CD4-positive, alpha-beta T cell (primary cell): Measurements from ENCODE around the gene PRAMEF12. TPM values are rescaled to one million over a fixed set of nuclear protein-coding genes. Genes with fewer than 3 reads are reported as not detected.

Source experiments
- ATAC-seq: fragments of 200-7000 bp; cut with Tn5 transposase; one replicate; pipeline ENCODE4 v1.10.0; 2022; ENCODE audit warnings: mild to moderate bottlenecking; ENCODE audit not compliant: poor library complexity
- CTCF ChIA-PET: fragments of 350-600 bp; sonication (Branson Sonifier 250); formaldehyde crosslinking; loops from one replicate; lab custom pipeline; 2021; ENCODE audit warnings: antibody characterized with exemption, inconsistent platforms; lab: Charles Lee
- POLR2A ChIA-PET: fragments of 350-600 bp; sonication (Branson Sonifier 250); formaldehyde crosslinking; loops from one replicate; lab custom pipeline; 2021; ENCODE audit warnings: antibody characterized with exemption, inconsistent platforms; lab: Charles Lee
- DNase-seq, 14 experiments: peaks; one replicate each; pipeline ENCODE4 v3.0.0-alpha.2; 2013 to 2020; ENCODE audit warnings: mixed read lengths in 2 of 14
- H3K27ac ChIP-seq, 2 donors: one replicate each; pipeline versions ENCODE4 v1.5.1 to v1.7.0; 2013; ENCODE audit warnings: low read length in 2 of 2, low read depth in 1 of 2, mild to moderate bottlenecking in 1 of 2
- H3K27me3 ChIP-seq, 2 experiments: 1 replicate in 1 of 2; 2 replicates in 1 of 2; pipeline versions ENCODE4 v1.6.1 to v1.7.0; 2013; ENCODE audit warnings: low read length in 2 of 2, control low read depth in 1 of 2, mild to moderate bottlenecking in 1 of 2, moderate library complexity in 1 of 2; ENCODE audit not compliant: insufficient read depth in 2 of 2, control insufficient read depth in 1 of 2
- H3K36me3 ChIP-seq: one replicate; pipeline ENCODE4 v1.6.1; 2013; ENCODE audit warnings: low read length, control low read depth; ENCODE audit not compliant: insufficient read depth
- H3K4me1 ChIP-seq: one replicate; pipeline ENCODE4 v1.6.1; 2013; ENCODE audit warnings: low read length, control low read depth; ENCODE audit not compliant: insufficient read depth
- H3K4me3 ChIP-seq: one replicate; pipeline ENCODE4 v1.5.1; 2013; ENCODE audit warnings: mild to moderate bottlenecking, low read length, moderate library complexity
- H3K9me3 ChIP-seq, 2 experiments: 1 replicate in 1 of 2; 2 replicates in 1 of 2; pipeline versions ENCODE4 v1.6.1 to v1.7.0; 2013; ENCODE audit warnings: low read length in 2 of 2, mild to moderate bottlenecking in 2 of 2, control low read depth in 1 of 2, moderate library complexity in 1 of 2; ENCODE audit not compliant: control insufficient read depth in 1 of 2, insufficient read depth in 1 of 2
- H3K27ac Mint-ChIP-seq: one replicate; pipeline ENCODE4 v1.8.0; 2020; ENCODE audit warnings: mixed read lengths
- H3K27me3 Mint-ChIP-seq: one replicate; pipeline ENCODE4 v1.8.0; 2021; ENCODE audit warnings: mixed read lengths
- H3K36me3 Mint-ChIP-seq: one replicate; pipeline ENCODE4 v1.8.0; 2021; ENCODE audit warnings: low read depth, mixed read lengths
- H3K4me1 Mint-ChIP-seq: one replicate; pipeline ENCODE4 v1.8.0; 2021; ENCODE audit warnings: low read depth, mixed read lengths
- H3K4me3 Mint-ChIP-seq: one replicate; pipeline ENCODE4 v1.8.0; 2020; ENCODE audit warnings: mild to moderate bottlenecking, mixed read lengths
- H3K9me3 Mint-ChIP-seq: one replicate; pipeline ENCODE4 v1.8.0; 2020; ENCODE audit warnings: mixed read lengths
- CTCF ChIP-seq: fragments of 200-600 bp; IDR thresholded peaks from one replicate; pipeline ENCODE4 v1.8.0; 2022; ENCODE audit warnings: antibody characterized with exemption, mild to moderate bottlenecking
- intact Hi-C, 2 experiments: fragments of 100-400 bp; cut with DNase I in 1 of 2; cut with micrococcal nuclease in 1 of 2; formaldehyde crosslinking; loops; one replicate each; pipeline versions ENCODE4 v1.15.1 to v1.9.0; 2023 to 2025; cut with DNase I, micrococcal nuclease
- total RNA-seq, 174 experiments: library from RNA in 2 of 174; stranded (reverse) in 2 of 174; gene quantifications; one replicate each; pipeline ENCODE4 v1.2.3 and lab custom pipeline; 2021 to 2026

The PRAMEF12 gene
- total RNA-seq, 2 experiments from 2014 or later, result not detected

DNA sequence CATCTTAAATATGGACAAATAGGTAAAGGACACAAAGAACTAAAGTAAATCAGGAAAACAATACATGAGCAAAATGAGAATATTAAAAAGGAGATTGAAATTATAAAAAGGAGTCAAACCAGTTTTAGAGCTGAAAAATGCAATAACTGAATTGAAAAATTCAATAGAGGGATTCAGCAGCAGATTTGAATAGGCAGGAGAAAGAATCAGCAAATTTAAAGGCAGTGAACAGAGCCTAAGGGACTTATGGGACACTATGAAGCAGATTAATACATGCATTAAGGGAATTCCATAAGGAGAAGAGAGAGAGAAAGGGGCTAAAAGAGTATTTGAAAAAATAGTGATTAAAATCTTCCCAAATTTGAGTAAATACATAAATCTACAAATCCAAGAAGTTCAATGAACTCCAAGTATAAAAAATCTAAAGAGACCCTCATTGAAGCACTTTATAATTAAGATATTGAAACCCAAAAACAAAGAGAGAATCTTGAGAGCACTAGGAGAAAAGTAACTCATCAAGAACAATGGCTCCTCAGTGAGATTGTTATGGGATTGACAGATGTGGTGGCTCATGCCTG, 24.7 kb upstream of the PRAMEF12 start:
- DNase-seq, result no peak
- no peak for ATAC-seq
- no peaks in the 10 kb centered on the region for H3K4me1 ChIP-seq
- H3K27me3 Mint-ChIP-seq, result peaks cover 67% of the 10 kb centered on the region
- no peak overlapping the region for H3K4me3 Mint-ChIP-seq
- H3K27me3 ChIP-seq, result peaks cover 14 to 27% of the 10 kb centered on the region in 2 experiments
- no peak overlapping the region for H3K27ac Mint-ChIP-seq
- H3K36me3 ChIP-seq, result no peaks in the 10 kb centered on the region
- H3K9me3 Mint-ChIP-seq, result peaks cover 17% of the 10 kb centered on the region
- no peak overlapping the region for H3K27ac ChIP-seq
- CTCF ChIA-PET, result no interaction called here
- H3K36me3 Mint-ChIP-seq, result no peaks in the 10 kb centered on the region
- no peak overlapping the region for H3K4me3 ChIP-seq
- TF ChIP-seq CTCF, result no peak
- H3K4me1 Mint-ChIP-seq, result no peaks in the 10 kb centered on the region
- POLR2A ChIA-PET, result no interaction called here
- H3K9me3 ChIP-seq, result peaks cover 11 to 35% of the 10 kb centered on the region in 2 experiments
- intact Hi-C loops, result no loop called here

DNA sequence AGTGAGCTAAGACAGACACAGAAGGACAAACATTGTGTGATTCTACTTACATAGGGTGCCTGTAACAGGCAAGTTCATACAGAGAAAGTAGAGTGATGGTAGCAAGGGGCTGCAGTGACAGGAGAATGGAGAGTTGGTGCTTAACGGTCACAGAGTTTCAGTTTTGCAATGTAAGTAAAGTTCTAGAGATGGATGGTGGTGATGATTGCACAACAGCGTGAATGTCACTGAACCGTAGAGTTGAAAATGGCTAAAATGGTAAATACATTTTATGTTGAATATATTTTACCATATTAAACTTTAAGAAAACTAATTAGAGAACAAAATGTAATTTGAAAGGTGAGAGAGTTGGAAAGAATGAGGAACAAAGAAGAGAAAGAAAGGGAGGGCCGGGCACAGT, 18.8 kb upstream of the PRAMEF12 start:
- H3K27ac Mint-ChIP-seq, result no peak overlapping the region
- ChIA-PET CTCF (interaction anchor here (1.3 kb wide), 1 partner anchor 13 kb away, joined by 3 read pairs; no protein-coding TSS in a partner anchor), POLR2A (no interaction called here)
- peaks cover 6% of the 10 kb centered on the region for H3K9me3 Mint-ChIP-seq
- no peak overlapping the region for H3K4me3 Mint-ChIP-seq
- no peaks in the 10 kb centered on the region for H3K4me1 Mint-ChIP-seq
- H3K27ac ChIP-seq, result no peak overlapping the region
- H3K36me3 Mint-ChIP-seq, result no peaks in the 10 kb centered on the region
- peaks cover 0 to 17% of the 10 kb centered on the region in 2 experiments for H3K27me3 ChIP-seq
- H3K27me3 Mint-ChIP-seq, result peaks cover 42% of the 10 kb centered on the region
- DNase-seq (no peak), ATAC-seq (no peak)
- no peak overlapping the region for H3K4me3 ChIP-seq
- no peak for TF ChIP-seq CTCF
- H3K4me1 ChIP-seq, result no peaks in the 10 kb centered on the region
- peaks cover 0 to 9% of the 10 kb centered on the region in 2 experiments for H3K9me3 ChIP-seq
- no peaks in the 10 kb centered on the region for H3K36me3 ChIP-seq
- intact Hi-C loops, result no loop called here

GRCh38 chr1:12756273-12756672, 17.3 kb upstream of the PRAMEF12 start:
- H3K36me3 Mint-ChIP-seq, result no peaks in the 10 kb centered on the region
- TF ChIP-seq CTCF, result no peak
- no peak overlapping the region for H3K27ac ChIP-seq
- H3K9me3 ChIP-seq, result no peaks in the 10 kb centered on the region
- H3K9me3 Mint-ChIP-seq, result no peaks in the 10 kb centered on the region
- POLR2A ChIA-PET, result no interaction called here
- CTCF ChIA-PET, result no interaction called here
- H3K36me3 ChIP-seq, result no peaks in the 10 kb centered on the region
- ATAC-seq (no peak), DNase-seq (no peak)
- no peaks in the 10 kb centered on the region for H3K4me1 ChIP-seq
- no peak overlapping the region for H3K27ac Mint-ChIP-seq
- H3K27me3 Mint-ChIP-seq, result peaks cover 41% of the 10 kb centered on the region
- peaks cover 4 to 13% of the 10 kb centered on the region in 2 experiments for H3K27me3 ChIP-seq
- H3K4me3 ChIP-seq, result no peak overlapping the region
- no peaks in the 10 kb centered on the region for H3K4me1 Mint-ChIP-seq
- H3K4me3 Mint-ChIP-seq, result no peak overlapping the region
- intact Hi-C loops, result no loop called here
